ENCODE results near the gene CKMT1A.
"Not testable (repeated sequence)": the region's sequence is repeated elsewhere in the genome, so short reads cannot be mapped to it uniquely, and the experiment has no call there.

GRCh38 chr15:43659727-43660126, 33.9 kb upstream of the CKMT1A start:
- TF ChIP-seq CTCF (IDR thresholded peaks at IDR 0.05); ZFX (IDR thresholded peaks at IDR 0.05; ENCODE audit: borderline replicate concordance): not testable (repeated sequence)

Measured in 22Rv1 (cell line).